T47D (cell line): ENCODE measurements around the gene SRM.
"Not testable (repeated sequence)": the region's sequence is repeated elsewhere in the genome, so short reads cannot be mapped to it uniquely, and the experiment has no call there.

Experiments
- DNase-seq, 2 experiments: peaks; one replicate each; pipeline versions ENCODE4 v3.0.0 to v3.0.0-alpha.2; 2011 to 2012; ENCODE audit warnings: low read depth in 1 of 2, low spot score in 1 of 2
- JUND ChIP-seq: IDR thresholded peaks from 2 replicates; pipeline ENCODE4 v1.6.1; 2012; ENCODE audit warnings: low read depth
- in situ Hi-C: cut with HindIII; loops from 2 replicates; pipeline ENCODE4 v1.10.0; 2016; ENCODE audit warnings: low sequenced_read_pairs, low pct_unique_long_range_greater_than_20kb

Gene SRM

GRCh38 chr1:11030865-11031264, 29.0 kb downstream of the SRM start:
- in situ Hi-C loops, result no loop called here
- TF ChIP-seq JUND, result no peak
- DNase-seq, result no peak

GRCh38 chr1:11028018-11028417, 31.8 kb downstream of the SRM start:
- DNase-seq, result no peak
- TF ChIP-seq JUND, result no peak
- in situ Hi-C loops, result no loop called here

GRCh38 chr1:11027316-11027715, 32.5 kb downstream of the SRM start:
- no peak for TF ChIP-seq JUND
- in situ Hi-C loops, result no loop called here
- DNase-seq, result no peak

- TF ChIP-seq JUND, result no peak
- DNase-seq, result no peak
- in situ Hi-C loops, result no loop called here
Observed at GRCh38 chr1:11026903-11027302, 32.9 kb downstream of the SRM start.

- no peak for TF ChIP-seq JUND
- in situ Hi-C loops, result no loop called here
- no peak for DNase-seq
Observed at GRCh38 chr1:11026052-11026451, 33.8 kb downstream of the SRM start.

- no peak for DNase-seq
- no peak for TF ChIP-seq JUND
- in situ Hi-C loops, result no loop called here
Observed at GRCh38 chr1:11025618-11026017, 34.2 kb downstream of the SRM start.

GRCh38 chr1:11024874-11025203, 35.0 kb downstream of the SRM start:
- no peak for DNase-seq
- in situ Hi-C loops, result no loop called here
- TF ChIP-seq JUND, result no peak

GRCh38 chr1:11024154-11024873, 35.5 kb downstream of the SRM start:
- no peak for TF ChIP-seq JUND
- in situ Hi-C loops, result no loop called here
- no peak for DNase-seq

- in situ Hi-C loops, result no loop called here
- no peak for TF ChIP-seq JUND
- DNase-seq, result no peak
Observed at GRCh38 chr1:11023201-11023600, 36.6 kb downstream of the SRM start.

GRCh38 chr1:11019971-11020370, 39.8 kb downstream of the SRM start:
- no peak for TF ChIP-seq JUND
- in situ Hi-C loops, result no loop called here
- DNase-seq, result no peak

GRCh38 chr1:11019358-11019757, 40.5 kb downstream of the SRM start:
- in situ Hi-C loops, DNase-seq: not testable (repeated sequence)

- no peak for DNase-seq
- no peak for TF ChIP-seq JUND
- in situ Hi-C loops, result no loop called here
Observed at GRCh38 chr1:11013160-11013531, 46.7 kb downstream of the SRM start.

GRCh38 chr1:11012260-11013159, 47.3 kb downstream of the SRM start, which contains the start of gene TARDBP:
Gene TARDBP (plus strand): TSS chr1:11012654. CDS start chr1:11013728, 1,074 bp downstream.
- in situ Hi-C loops, result no loop called here
- DNase-seq, result peak; percentile 86 to 92
- no peak for TF ChIP-seq JUND
